Lung (tissue), 12 donors: ENCODE results near the gene PLCB2. TPM values are rescaled to one million over a fixed set of nuclear protein-coding genes. Genes with fewer than 3 reads are reported as not detected.

Source experiments
- ATAC-seq: fragments of 200-7000 bp; cut with Tn5 transposase; one replicate; pipeline ENCODE4 v1.9.1; 2020; ENCODE audit warnings: moderate number of reproducible peaks; ENCODE audit not compliant: insufficient read depth, low FRiP score
- DNase-seq, 3 donors: peaks; one replicate each; pipeline ENCODE4 v3.0.0-alpha.2; 2013 to 2017
- H3K27ac ChIP-seq, 2 donors: one replicate each; pipeline ENCODE4 v1.5.1; 2013; ENCODE audit warnings: mild to moderate bottlenecking in 2 of 2, moderate library complexity in 2 of 2, control low read depth in 1 of 2, inconsistent platforms in 1 of 2, low read depth in 1 of 2, low read length in 1 of 2
- H3K27me3 ChIP-seq, 3 donors: one replicate each; pipeline ENCODE4 v1.5.1; 2013; ENCODE audit warnings: low read length in 2 of 3; ENCODE audit not compliant: control insufficient read depth in 3 of 3, insufficient read depth in 3 of 3
- H3K36me3 ChIP-seq, 4 donors: one replicate each; pipeline ENCODE4 v1.5.1; 2013; ENCODE audit warnings: low read length in 4 of 4, mild to moderate bottlenecking in 1 of 4, moderate library complexity in 1 of 4; ENCODE audit not compliant: control insufficient read depth in 4 of 4, insufficient read depth in 4 of 4
- H3K4me1 ChIP-seq, 5 donors: one replicate each; pipeline ENCODE4 v1.5.1; 2013; ENCODE audit warnings: low read length in 5 of 5, mild to moderate bottlenecking in 2 of 5, moderate library complexity in 1 of 5; ENCODE audit not compliant: control insufficient read depth in 5 of 5, insufficient read depth in 5 of 5
- H3K4me3 ChIP-seq: one replicate; pipeline ENCODE4 v1.5.1; 2013; ENCODE audit warnings: mild to moderate bottlenecking, control low read depth, moderate library complexity
- H3K9ac ChIP-seq, 2 donors: one replicate each; pipeline ENCODE4 v1.5.1; 2013; ENCODE audit warnings: low read length in 2 of 2, control low read depth in 1 of 2; ENCODE audit not compliant: insufficient read depth in 1 of 2
- H3K9me3 ChIP-seq, 4 donors: one replicate each; pipeline ENCODE4 v1.5.1; 2013; ENCODE audit warnings: low read length in 3 of 4, mild to moderate bottlenecking in 1 of 4, moderate library complexity in 1 of 4; ENCODE audit not compliant: control insufficient read depth in 4 of 4, insufficient read depth in 3 of 4
- CTCF ChIP-seq: IDR thresholded peaks from 2 replicates; pipeline ENCODE4 v1.5.1; 2012; ENCODE audit warnings: mild to moderate bottlenecking; ENCODE audit errors: control extremely low read depth, extremely low read depth
- WGBS, 2 donors: extraction: QIAGEN DNeasy Blood & Tissue Kit; methylation state at CpG; one replicate each; pipeline ENCODE4 v1.1.7; 2013; 5-methylcytosine and 5-hydroxymethylcytosine counted together
- polyA plus RNA-seq, 2 donors: library from polyadenylated mRNA; stranded (reverse); fragments of 200-250 nt; gene quantifications; one replicate each; pipeline ENCODE4 v1.2.1, GENCODE V29; 2013
- total RNA-seq, 2 donors: library from RNA; depleted of rRNA in 1 of 2; stranded (reverse); fragments of >200 nt in 1 of 2; gene quantifications; one replicate each; pipeline ENCODE4 v1.2.1, GENCODE V29; 2014 to 2021
- donor health status: control.
- donor health status: control.
- donor health status: Bipolar disorder and iron deficiency.
- donor health status: healthy.
- donor health status: DM: yes; HTN: yes; CAD: no.

The PLCB2 gene
- total and polyA plus RNA-seq, 4 donors, result 17.9 to 76.7 (median 51.2) TPM

GRCh38 chr15:40280260-40281056, 27.3 kb downstream of the PLCB2 start:
- no peak for ATAC-seq
- no peak overlapping the region for H3K27ac ChIP-seq
- no peak for TF ChIP-seq CTCF
- H3K4me3 ChIP-seq, result no peak overlapping the region
- DNase-seq, result no peak
- whole genome bisulfite sequencing, 2 donors, result 50 to 71% methylated on average over 30 of the region's 30 CpGs
- peaks cover 3 to 48% (median 44%) of the 10 kb centered on the region in 3 donors for H3K27me3 ChIP-seq
- H3K4me1 ChIP-seq, result peaks cover 0 to 31% (median 8%) of the 10 kb centered on the region in 5 donors
- H3K36me3 ChIP-seq, result peaks cover 0 to 2% (median 0%) of the 10 kb centered on the region in 4 donors
- no peaks in the 10 kb centered on the region for H3K9me3 ChIP-seq
- H3K9ac ChIP-seq, result no peak overlapping the region

GRCh38 chr15:40279437-40280141, 28.1 kb downstream of the PLCB2 start:
- Histone ChIP-seq H3K4me1 (peaks cover 0 to 23% (median 8%) of the 10 kb centered on the region in 5 donors), H3K27ac (no peak overlapping the region), H3K9me3 (no peaks in the 10 kb centered on the region), H3K9ac (no peak overlapping the region), H3K36me3 (peaks cover 0 to 2% (median 0%) of the 10 kb centered on the region in 4 donors), H3K27me3 (peaks cover 3 to 46% (median 42%) of the 10 kb centered on the region in 3 donors), H3K4me3 (no peak overlapping the region)
- peak; percentile 67 to 77 (median 69) for DNase-seq
- ATAC-seq, result peak; percentile 49
- WGBS, 2 donors, result 24 to 36% methylated on average over 40 of the region's 40 CpGs
- peak; percentile 96 for TF ChIP-seq CTCF

- ATAC-seq, result no peak
- H3K9ac ChIP-seq, result no peak overlapping the region
- no peak overlapping the region for H3K27ac ChIP-seq
- TF ChIP-seq CTCF, result no peak
- peaks cover 3 to 33% (median 31%) of the 10 kb centered on the region in 3 donors for H3K27me3 ChIP-seq
- DNase-seq, result no peak
- H3K9me3 ChIP-seq, result no peaks in the 10 kb centered on the region
- no peak overlapping the region for H3K4me3 ChIP-seq
- peaks cover 0 to 2% (median 0%) of the 10 kb centered on the region in 4 donors for H3K36me3 ChIP-seq
- WGBS, 2 donors, result 68 to 74% methylated on average over 10 of the region's 10 CpGs
- H3K4me1 ChIP-seq, result peaks cover 0 to 23% (median 7%) of the 10 kb centered on the region in 5 donors
These were observed 29.7 kb downstream of the PLCB2 start for GRCh38 chr15:40278026-40278425.
